ENCODE results near the gene FAM241B.

The FAM241B gene

GRCh38 chr10:69634759-69635425 is 4.8 kb downstream of the FAM241B start:
- TF ChIP-seq NFIC (IDR thresholded peaks at IDR 0.05): no peak
- TF ChIP-seq RAD21 (IDR thresholded peaks at IDR 0.05; ENCODE audit: low read depth): no peak
- TF ChIP-seq ZBTB7A (IDR thresholded peaks at IDR 0.05; ENCODE audit: low read depth): no peak
- no peak for TF ChIP-seq REST (IDR thresholded peaks at IDR 0.05; ENCODE audit: low read depth)
- TF ChIP-seq CEBPB (IDR thresholded peaks at IDR 0.05): no peak
- no peak for TF ChIP-seq CREB1 (IDR thresholded peaks at IDR 0.05; ENCODE audit: low read depth)
- no peak for TF ChIP-seq FOXM1 (IDR thresholded peaks at IDR 0.05; ENCODE audit: borderline replicate concordance, low read depth)

GRCh38 chr10:69635428-69636272 is 5.6 kb downstream of the FAM241B start:
- TF ChIP-seq CEBPB (IDR thresholded peaks at IDR 0.05) (no peak), EP300 (IDR thresholded peaks at IDR 0.05; ENCODE audit: borderline replicate concordance) (no peak), TAF1 (IDR thresholded peaks at IDR 0.05; ENCODE audit: low read depth) (no peak), USF1 (IDR thresholded peaks at IDR 0.05) (no peak), REST (IDR thresholded peaks at IDR 0.05; ENCODE audit: low read depth) (no peak), FOXM1 (IDR thresholded peaks at IDR 0.05; ENCODE audit: borderline replicate concordance, low read depth) (no peak), YY1 (IDR thresholded peaks at IDR 0.05; ENCODE audit: low read depth) (no peak), RAD21 (IDR thresholded peaks at IDR 0.05; ENCODE audit: low read depth) (no peak), CREB1 (IDR thresholded peaks at IDR 0.05; ENCODE audit: low read depth) (no peak), NFIC (IDR thresholded peaks at IDR 0.05) (no peak), ZBTB7A (IDR thresholded peaks at IDR 0.05; ENCODE audit: low read depth) (no peak), EGR1 (IDR thresholded peaks at IDR 0.05) (no peak), TEAD4 (IDR thresholded peaks at IDR 0.05) (no peak), MAX (IDR thresholded peaks at IDR 0.05) (no peak), TCF12 (IDR thresholded peaks at IDR 0.05; ENCODE audit: low read depth) (no peak)

GRCh38 chr10:69636273-69636575 is 6.2 kb downstream of the FAM241B start:
- TF ChIP-seq EGR1 (IDR thresholded peaks at IDR 0.05) (no peak), YY1 (IDR thresholded peaks at IDR 0.05; ENCODE audit: low read depth) (no peak), TAF1 (IDR thresholded peaks at IDR 0.05; ENCODE audit: low read depth) (no peak), REST (IDR thresholded peaks at IDR 0.05; ENCODE audit: low read depth) (no peak), CEBPB (IDR thresholded peaks at IDR 0.05) (no peak), TCF12 (IDR thresholded peaks at IDR 0.05; ENCODE audit: low read depth) (no peak), USF1 (IDR thresholded peaks at IDR 0.05) (no peak), RAD21 (IDR thresholded peaks at IDR 0.05; ENCODE audit: low read depth) (no peak), FOXM1 (IDR thresholded peaks at IDR 0.05; ENCODE audit: borderline replicate concordance, low read depth) (no peak)
